Cardiac muscle cell (in vitro differentiated cells and primary cell): Measurements from ENCODE around the gene STPG4. TPM values are rescaled to one million over a fixed set of nuclear protein-coding genes. Genes with fewer than 3 reads are reported as not detected.

Experiments used
- DNase-seq, 2 donors: peaks; one replicate each; pipeline versions ENCODE4 v3.0.0 to v3.0.0-alpha.2; 2010 to 2017; ENCODE audit warnings: low read depth in 1 of 2, low spot score in 1 of 2
- H3K27ac ChIP-seq: fragments of 200-600 bp; sonication (generic); 2 replicates; pipeline ENCODE4 v1.5.1; 2016
- H3K27me3 ChIP-seq: fragments of 200-600 bp; sonication (generic); 2 replicates; pipeline ENCODE4 v1.6.0; 2016; ENCODE audit warnings: control low read depth
- H3K36me3 ChIP-seq: fragments of 200-600 bp; sonication (generic); 2 replicates; pipeline ENCODE4 v1.5.1; 2016; ENCODE audit warnings: control low read depth
- H3K4me1 ChIP-seq: fragments of 200-600 bp; sonication (generic); 2 replicates; pipeline ENCODE4 v1.8.1; 2017; ENCODE audit warnings: low read depth, mild to moderate bottlenecking, mixed run types
- H3K4me3 ChIP-seq: fragments of 200-600 bp; sonication (generic); 2 replicates; pipeline ENCODE4 v1.5.1; 2016; ENCODE audit warnings: mild to moderate bottlenecking
- H3K9me3 ChIP-seq: fragments of 200-600 bp; sonication (generic); 2 replicates; pipeline ENCODE4 v1.5.1; 2017; ENCODE audit warnings: low read depth, mild to moderate bottlenecking, control low read depth
- polyA plus RNA-seq: library from polyadenylated mRNA; unstranded; fragments of >200 nt; fragmentation: Nextera tagmentation; extraction: Ambion mirVana; gene quantifications from 2 replicates; pipeline ENCODE4 v1.2.1, GENCODE V29; 2016
- total RNA-seq: library from RNA; depleted of rRNA; stranded (reverse); fragments of >200 nt; gene quantifications from 2 replicates; pipeline ENCODE4 v1.2.3, GENCODE V29; 2016
- TF ChIP-seq, protein P1 (sequence below): IDR thresholded peaks from 2 replicates; pipeline ENCODE4 v1.5.1; 2012; ENCODE audit warnings: low read depth, mild to moderate bottlenecking, low read length

STPG4 gene
- total and polyA plus RNA-seq, 2 experiments from 2014 or later = not detected

DNA sequence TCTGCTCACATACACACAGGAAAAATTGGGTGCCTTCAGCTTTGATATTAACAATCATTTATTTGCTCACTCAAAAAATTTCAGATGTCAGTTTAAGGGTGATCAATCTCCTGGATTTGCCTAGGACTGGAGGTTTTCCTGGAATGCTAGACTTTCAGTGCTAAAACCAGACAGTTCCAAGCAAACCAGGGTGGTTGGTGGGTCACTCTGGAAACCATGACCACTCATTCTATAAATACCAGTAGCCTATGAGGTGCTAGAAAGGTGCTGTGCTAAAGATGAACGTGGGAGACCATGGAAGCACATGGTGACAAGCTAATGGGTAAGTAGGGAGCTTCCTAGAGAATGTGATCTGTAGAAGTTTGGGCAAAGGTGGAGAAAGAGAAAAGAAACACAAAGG, 25.4 kb upstream of the STPG4 start:
- Histone ChIP-seq H3K27ac (no peak overlapping the region), H3K9me3 (no peaks in the 10 kb centered on the region), H3K4me3 (no peak overlapping the region), H3K27me3 (no peaks in the 10 kb centered on the region), H3K36me3 (no peaks in the 10 kb centered on the region), H3K4me1 (no peaks in the 10 kb centered on the region)
- DNase-seq = no peak
- TF ChIP-seq, protein P1, sequence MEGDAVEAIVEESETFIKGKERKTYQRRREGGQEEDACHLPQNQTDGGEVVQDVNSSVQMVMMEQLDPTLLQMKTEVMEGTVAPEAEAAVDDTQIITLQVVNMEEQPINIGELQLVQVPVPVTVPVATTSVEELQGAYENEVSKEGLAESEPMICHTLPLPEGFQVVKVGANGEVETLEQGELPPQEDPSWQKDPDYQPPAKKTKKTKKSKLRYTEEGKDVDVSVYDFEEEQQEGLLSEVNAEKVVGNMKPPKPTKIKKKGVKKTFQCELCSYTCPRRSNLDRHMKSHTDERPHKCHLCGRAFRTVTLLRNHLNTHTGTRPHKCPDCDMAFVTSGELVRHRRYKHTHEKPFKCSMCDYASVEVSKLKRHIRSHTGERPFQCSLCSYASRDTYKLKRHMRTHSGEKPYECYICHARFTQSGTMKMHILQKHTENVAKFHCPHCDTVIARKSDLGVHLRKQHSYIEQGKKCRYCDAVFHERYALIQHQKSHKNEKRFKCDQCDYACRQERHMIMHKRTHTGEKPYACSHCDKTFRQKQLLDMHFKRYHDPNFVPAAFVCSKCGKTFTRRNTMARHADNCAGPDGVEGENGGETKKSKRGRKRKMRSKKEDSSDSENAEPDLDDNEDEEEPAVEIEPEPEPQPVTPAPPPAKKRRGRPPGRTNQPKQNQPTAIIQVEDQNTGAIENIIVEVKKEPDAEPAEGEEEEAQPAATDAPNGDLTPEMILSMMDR = no peak

DNA sequence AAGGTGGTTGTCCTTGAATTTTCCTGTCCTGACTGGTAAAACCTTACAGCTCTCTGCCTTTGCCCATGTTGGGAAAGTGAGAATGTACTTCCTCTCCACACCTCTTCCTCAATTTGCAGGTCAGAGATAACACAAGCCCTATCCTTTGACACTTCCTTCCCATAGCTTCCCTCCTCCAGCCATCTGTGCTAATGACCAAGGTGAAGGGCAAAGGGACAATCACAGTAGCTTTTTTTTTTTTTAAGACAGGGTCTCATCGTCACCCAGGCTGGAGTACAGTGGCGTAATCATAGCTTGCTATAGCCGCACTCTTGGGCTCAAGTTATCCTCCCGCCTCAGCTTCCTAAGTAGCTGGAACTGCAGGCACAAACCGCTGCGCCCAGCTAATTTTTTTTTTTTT, 24.3 kb upstream of the STPG4 start:
- Histone ChIP-seq H3K27ac (no peak overlapping the region), H3K4me3 (no peak overlapping the region), H3K27me3 (no peaks in the 10 kb centered on the region), H3K9me3 (no peaks in the 10 kb centered on the region), H3K4me1 (peaks cover 5% of the 10 kb centered on the region), H3K36me3 (no peaks in the 10 kb centered on the region)
- TF ChIP-seq, protein P1 = no peak
- DNase-seq = no peak

DNA sequence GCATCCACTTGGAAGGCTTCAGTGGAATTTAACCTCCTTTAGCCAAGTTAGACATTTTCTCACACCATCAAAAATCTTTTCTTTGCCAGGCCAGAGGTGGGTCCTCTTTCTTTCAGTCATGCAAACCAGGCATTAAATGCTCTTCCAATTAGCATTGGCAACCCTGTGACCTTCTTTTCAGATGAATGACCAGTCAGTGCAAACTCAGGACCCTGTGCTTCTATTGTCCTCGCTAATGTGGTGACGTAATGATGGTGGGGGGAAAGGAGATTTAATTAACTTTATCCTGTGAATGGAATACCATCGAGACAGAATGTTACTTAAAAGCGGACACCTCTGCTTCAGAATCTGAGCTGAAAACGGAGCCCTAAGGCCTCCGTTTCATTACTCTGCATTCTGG, 23.2 kb upstream of the STPG4 start:
- Histone ChIP-seq H3K4me3 (no peak overlapping the region), H3K36me3 (no peaks in the 10 kb centered on the region), H3K27ac (no peak overlapping the region), H3K27me3 (no peaks in the 10 kb centered on the region), H3K4me1 (peaks cover 15% of the 10 kb centered on the region), H3K9me3 (no peaks in the 10 kb centered on the region)
- DNase-seq = no peak
- TF ChIP-seq, protein P1 = no peak

DNA sequence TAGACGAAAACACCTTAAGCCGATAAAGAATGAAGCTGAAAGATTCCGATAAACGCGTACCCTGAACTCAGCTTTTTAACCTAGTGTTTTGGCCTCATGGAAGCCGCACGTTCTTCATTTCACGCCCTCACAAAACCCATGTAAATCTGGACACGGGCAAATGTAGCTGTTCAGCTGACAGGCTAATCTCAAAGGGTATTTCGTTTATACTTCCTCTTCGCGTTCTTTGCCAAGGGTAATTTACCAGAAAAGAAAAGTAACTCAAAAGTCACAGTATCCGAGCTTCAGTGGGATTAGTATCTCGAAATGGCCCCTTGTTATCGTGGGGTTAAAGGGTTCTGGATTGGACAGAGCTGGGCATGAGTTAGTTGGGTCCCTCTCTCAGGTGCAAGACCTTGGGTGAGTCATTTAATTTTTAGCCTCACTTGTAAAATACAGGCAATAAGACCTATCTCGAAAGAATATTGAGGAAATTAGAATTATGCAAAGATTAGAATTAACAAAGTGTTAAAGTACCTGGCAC, 22.0 kb upstream of the STPG4 start:
- no peaks in the 10 kb centered on the region for H3K27me3 ChIP-seq
- no peaks in the 10 kb centered on the region for H3K9me3 ChIP-seq
- H3K4me3 ChIP-seq = peak overlapping the region; percentile 95
- H3K27ac ChIP-seq = peak overlapping the region; percentile 100
- DNase-seq = no peak
- TF ChIP-seq, protein P1 = no peak
- H3K36me3 ChIP-seq = no peaks in the 10 kb centered on the region
- H3K4me1 ChIP-seq = peaks cover 26% of the 10 kb centered on the region

DNA sequence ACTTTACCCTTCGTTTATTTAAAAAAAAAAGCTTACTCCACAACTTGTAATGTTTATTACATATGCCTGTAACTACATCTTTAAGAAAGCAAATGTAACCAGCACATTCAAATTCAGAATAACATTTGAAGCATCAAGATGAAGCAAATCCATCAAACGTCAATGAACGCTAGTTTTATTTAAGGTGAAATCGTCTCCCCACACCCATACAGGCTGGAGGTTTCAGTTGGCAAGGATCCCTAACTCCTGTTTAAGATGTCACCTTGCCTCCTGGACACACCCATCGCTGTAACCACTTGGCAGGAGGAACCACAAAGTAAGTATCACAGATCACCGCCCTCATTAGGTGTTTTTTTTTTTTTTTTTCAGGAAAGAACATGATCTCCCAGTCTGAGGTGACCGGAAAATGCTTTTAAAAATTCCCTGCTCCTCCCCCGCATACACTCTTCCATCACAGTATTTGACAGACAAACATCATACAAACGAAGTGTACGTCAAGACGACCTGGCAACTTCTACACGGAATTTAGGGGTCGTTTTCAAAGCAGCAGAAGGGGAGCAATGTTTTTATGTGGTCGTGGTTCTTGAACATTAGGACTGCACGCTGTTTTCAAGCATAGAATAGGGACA, 19.7 kb upstream of the STPG4 start:
- H3K36me3 ChIP-seq = peaks cover 6% of the 10 kb centered on the region
- peak overlapping the region; percentile 95 for H3K4me3 ChIP-seq
- DNase-seq = peak in 1 of 2 donors; percentile 59
- no peaks in the 10 kb centered on the region for H3K9me3 ChIP-seq
- H3K27ac ChIP-seq = peak overlapping the region; percentile 41
- TF ChIP-seq, protein P1 = no peak
- peaks cover 48% of the 10 kb centered on the region for H3K4me1 ChIP-seq
- H3K27me3 ChIP-seq = no peaks in the 10 kb centered on the region
